Upper lobe of left lung (tissue), 4 donors: ENCODE measurements around the gene ARID3A.

Experiments used
- CTCF ChIP-seq, 6 experiments: fragments of 450-650 bp in 4 of 6; fragments of 200-600 bp in 2 of 6; sonication (generic) in 2 of 6; IDR thresholded peaks; one replicate each; pipeline ENCODE4 v1.5.1; 2016 to 2019; ENCODE audit warnings: antibody characterized with exemption in 6 of 6
- POLR2AphosphoS5 ChIP-seq, 2 donors: sonication (generic); formaldehyde crosslinking; IDR thresholded peaks; one replicate each; pipeline ENCODE4 v1.5.1; 2017; ENCODE audit warnings: antibody characterized with exemption in 2 of 2

- TF ChIP-seq CTCF (IDR thresholded peaks at IDR 0.05) (no peak), POLR2AphosphoS5 (IDR thresholded peaks at IDR 0.05) (no peak)
Observed at GRCh38 chr19:885536-886224, 40.2 kb upstream of the ARID3A start.
